HEK293T (cell line): ENCODE data around the gene ABTB1.
A peak's percentile ranks its signal among the peaks of the same experiment; 100 is the strongest.

Source experiments
- CTCF ChIA-PET: fragments of 350-600 bp; formaldehyde crosslinking; extraction: SDS; loops from one replicate; lab custom pipeline; 2021; ENCODE audit warnings: antibody characterized with exemption, inconsistent platforms; lab: Yijun Ruan, JAX
- POLR2A ChIA-PET: fragments of 350-600 bp; formaldehyde crosslinking; extraction: SDS; loops from one replicate; lab custom pipeline; 2020; ENCODE audit warnings: antibody characterized with exemption, inconsistent platforms; lab: Yijun Ruan, JAX
- DNase-seq: peaks from one replicate; pipeline ENCODE4 v3.0.0; 2012; ENCODE audit warnings: mixed read lengths; ENCODE audit errors: extremely low spot score
- ARNT ChIP-seq: fragments of 450-650 bp; IDR thresholded peaks from 2 replicates; pipeline ENCODE4 v1.6.1; 2017; ENCODE audit warnings: mild to moderate bottlenecking
- BHLHE40 ChIP-seq: fragments of 450-650 bp; IDR thresholded peaks from 2 replicates; pipeline ENCODE4 v1.6.1; 2016; ENCODE audit warnings: mild to moderate bottlenecking, moderate library complexity, borderline replicate concordance
- CTBP1 ChIP-seq: fragments of 450-650 bp; IDR thresholded peaks from 2 replicates; pipeline ENCODE4 v1.6.1; 2016; ENCODE audit warnings: borderline replicate concordance
- ELF4 ChIP-seq: fragments of 450-650 bp; IDR thresholded peaks from 2 replicates; pipeline ENCODE4 v1.6.1; 2017; ENCODE audit warnings: antibody characterized with exemption
- FOXA1 ChIP-seq: fragments of 450-650 bp; IDR thresholded peaks from 2 replicates; pipeline ENCODE4 v1.6.1; 2016; ENCODE audit warnings: mild to moderate bottlenecking
- FOXK2 ChIP-seq: fragments of 450-650 bp; IDR thresholded peaks from 2 replicates; pipeline ENCODE4 v1.6.1; 2016; ENCODE audit warnings: mild to moderate bottlenecking
- FOXM1 ChIP-seq: fragments of 450-650 bp; IDR thresholded peaks from 2 replicates; pipeline ENCODE4 v1.6.1; 2017; ENCODE audit warnings: mild to moderate bottlenecking, borderline replicate concordance
- HDGF ChIP-seq: fragments of 450-650 bp; IDR thresholded peaks from 2 replicates; pipeline ENCODE4 v1.6.1; 2017; ENCODE audit warnings: antibody characterized with exemption, borderline replicate concordance
- L3MBTL2 ChIP-seq: fragments of 450-650 bp; conservative IDR thresholded peaks from 2 replicates; pipeline ENCODE4 v1.6.1; 2016; ENCODE audit warnings: mild to moderate bottlenecking
- LEF1 ChIP-seq: fragments of 450-650 bp; IDR thresholded peaks from 2 replicates; pipeline ENCODE4 v1.6.1; 2017; ENCODE audit warnings: mild to moderate bottlenecking, borderline replicate concordance
- NFRKB ChIP-seq: fragments of 450-650 bp; IDR thresholded peaks from 2 replicates; pipeline ENCODE4 v1.6.1; 2016; ENCODE audit warnings: mild to moderate bottlenecking, moderate library complexity
- SP1 ChIP-seq: fragments of 450-650 bp; IDR thresholded peaks from 2 replicates; pipeline ENCODE4 v1.6.1; 2017
- SUZ12 ChIP-seq: fragments of 450-650 bp; IDR thresholded peaks from 2 replicates; pipeline ENCODE4 v1.6.1; 2016; ENCODE audit warnings: mild to moderate bottlenecking
- TARDBP ChIP-seq: fragments of 450-650 bp; IDR thresholded peaks from 2 replicates; pipeline ENCODE4 v1.6.1; 2016
- ZNF384 ChIP-seq: fragments of 450-650 bp; IDR thresholded peaks from 2 replicates; pipeline ENCODE4 v1.6.1; 2016
- TF ChIP-seq, protein P1 (sequence below): fragments of 450-650 bp; IDR thresholded peaks from 2 replicates; pipeline ENCODE4 v1.6.1; 2016

The ABTB1 gene

DNA sequence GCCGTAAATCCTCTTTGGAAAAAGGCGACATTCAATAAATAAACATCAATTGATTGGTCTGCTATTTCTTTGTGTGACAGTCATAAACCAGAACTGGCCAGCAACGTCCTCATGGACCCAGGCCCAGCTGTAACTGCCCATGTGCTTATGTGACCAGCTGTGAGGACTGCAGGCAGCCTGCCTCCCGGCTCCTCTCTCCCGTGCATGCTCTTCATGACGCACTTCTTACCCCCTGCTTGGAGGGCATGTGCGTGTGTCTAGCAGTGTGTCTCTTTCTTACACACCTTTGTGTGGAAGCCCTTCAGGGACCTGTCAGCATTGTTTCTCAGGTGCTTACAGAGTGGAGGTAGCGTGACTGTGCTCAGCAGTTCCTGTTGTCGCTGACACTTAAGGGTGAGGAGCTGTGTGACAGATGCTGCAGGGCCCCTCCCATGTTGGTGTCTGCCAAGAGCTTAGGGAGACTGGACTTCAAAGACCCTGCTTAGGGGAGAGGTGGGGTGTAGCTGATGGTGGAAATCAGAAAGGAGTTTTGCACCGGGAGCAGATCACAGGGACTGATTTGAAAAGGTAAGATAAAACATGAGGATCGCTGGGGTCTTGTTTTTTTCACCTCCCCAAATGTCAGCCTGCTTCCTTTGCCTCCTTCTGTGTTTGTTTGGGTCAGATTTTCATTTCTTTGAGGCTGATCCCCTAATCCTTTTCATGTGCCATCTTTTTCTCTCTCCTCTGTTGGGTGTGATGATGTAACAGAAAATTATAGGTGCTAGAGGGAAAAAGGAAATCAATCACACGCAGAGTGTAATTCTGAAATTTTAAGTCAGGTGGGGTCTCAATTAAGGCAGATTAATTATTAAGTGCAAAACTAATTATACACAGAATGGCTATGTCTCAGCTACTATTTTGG is 41.7 kb upstream of the ABTB1 start:
- CTCF ChIA-PET = interaction anchor here (1.0 kb wide), 1 partner anchor 56 kb away, joined by 3 read pairs; no protein-coding TSS in a partner anchor
- POLR2A ChIA-PET = no interaction called here

DNA sequence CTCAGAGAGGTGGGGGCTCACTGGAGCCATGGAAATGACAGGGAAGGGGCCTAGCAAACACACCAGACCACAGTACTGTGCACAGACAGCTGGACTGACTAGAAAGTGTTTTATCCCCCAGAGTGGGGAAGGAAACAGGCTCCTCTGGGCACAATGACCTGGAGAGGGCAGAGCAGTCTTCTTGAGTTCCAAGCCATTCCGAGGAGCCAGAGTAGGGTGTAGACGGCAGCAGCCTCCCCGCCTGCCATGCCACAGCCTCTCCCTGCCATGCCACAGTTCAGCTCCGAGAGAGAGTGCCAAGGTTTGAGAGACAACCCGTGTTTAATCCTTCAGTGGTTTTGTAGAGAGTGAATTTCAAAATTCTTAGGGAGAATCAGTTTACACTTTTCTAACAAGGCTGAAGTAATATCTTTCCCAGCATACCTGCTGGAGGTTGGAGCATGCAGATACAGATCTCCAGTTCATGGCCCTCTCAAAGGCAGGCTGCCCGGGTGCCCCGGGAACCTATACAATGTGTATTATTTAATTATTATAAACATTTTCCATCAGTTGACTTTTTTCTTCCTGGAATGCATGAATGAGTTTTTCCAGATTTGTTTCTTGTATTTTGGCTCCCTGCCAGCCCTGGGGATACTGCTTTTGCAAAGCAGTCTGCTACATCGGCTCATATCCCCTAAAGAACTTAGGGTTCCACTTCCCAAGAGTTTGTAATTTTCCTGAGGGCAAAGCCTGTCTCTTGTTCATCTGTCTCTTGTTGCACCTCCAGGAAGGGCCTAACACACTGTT is 40.5 kb upstream of the ABTB1 start:
- POLR2A ChIA-PET = interaction anchor here (2.0 kb wide), 1 partner anchor 34 kb away, joined by 9 read pairs; the partner anchor contains the start of gene MCM2
- CTCF ChIA-PET = interaction anchor here (1.0 kb wide), 1 partner anchor 57 kb away, joined by 3 read pairs; no protein-coding TSS in a partner anchor
- no peak for TF ChIP-seq FOXA1
- TF ChIP-seq ARNT = no peak
- no peak for DNase-seq

More for the DNA sequence above, 41.7 kb upstream of the ABTB1 start:
- no peak for DNase-seq
- TF ChIP-seq LEF1 = no peak
- TF ChIP-seq ZNF384 = no peak
- TF ChIP-seq NFRKB = no peak
- TF ChIP-seq BHLHE40 = no peak
- no peak for TF ChIP-seq HDGF
- no peak for TF ChIP-seq FOXK2
- no peak for TF ChIP-seq L3MBTL2
- TF ChIP-seq ARNT = no peak
- no peak for TF ChIP-seq FOXA1
- TF ChIP-seq SP1 = no peak
- TF ChIP-seq SUZ12 = no peak
- TF ChIP-seq TARDBP = no peak
- TF ChIP-seq CTBP1 = no peak
- no peak for TF ChIP-seq FOXM1
- no peak for TF ChIP-seq ELF4
- TF ChIP-seq, protein P1, sequence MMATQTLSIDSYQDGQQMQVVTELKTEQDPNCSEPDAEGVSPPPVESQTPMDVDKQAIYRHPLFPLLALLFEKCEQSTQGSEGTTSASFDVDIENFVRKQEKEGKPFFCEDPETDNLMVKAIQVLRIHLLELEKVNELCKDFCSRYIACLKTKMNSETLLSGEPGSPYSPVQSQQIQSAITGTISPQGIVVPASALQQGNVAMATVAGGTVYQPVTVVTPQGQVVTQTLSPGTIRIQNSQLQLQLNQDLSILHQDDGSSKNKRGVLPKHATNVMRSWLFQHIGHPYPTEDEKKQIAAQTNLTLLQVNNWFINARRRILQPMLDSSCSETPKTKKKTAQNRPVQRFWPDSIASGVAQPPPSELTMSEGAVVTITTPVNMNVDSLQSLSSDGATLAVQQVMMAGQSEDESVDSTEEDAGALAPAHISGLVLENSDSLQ = no peak

DNA sequence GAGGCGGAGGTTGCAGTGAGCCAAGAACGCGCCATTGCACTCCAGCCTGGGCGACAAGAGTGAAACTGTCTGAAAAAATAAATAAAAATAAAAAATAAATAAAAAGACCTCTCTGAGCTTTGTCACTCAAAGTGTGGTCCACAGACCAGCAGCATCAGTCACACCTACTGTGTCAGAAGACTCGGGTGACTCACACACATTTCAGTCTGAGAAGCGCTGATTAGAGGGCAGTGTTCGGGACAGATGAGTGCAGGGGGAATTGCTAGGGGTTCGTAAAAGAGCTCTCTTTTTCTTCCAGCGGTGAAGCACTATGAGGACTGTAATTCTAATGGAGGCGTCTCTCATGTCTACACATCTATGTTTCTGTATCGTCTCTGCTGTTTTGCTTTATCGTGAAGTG is 38.1 kb upstream of the ABTB1 start:
- TF ChIP-seq LEF1 = no peak
- TF ChIP-seq L3MBTL2 = no peak
- TF ChIP-seq, protein P1 = no peak
- TF ChIP-seq TARDBP = no peak
- no peak for TF ChIP-seq ZNF384
- no peak for TF ChIP-seq NFRKB
- TF ChIP-seq HDGF = no peak
- no peak for TF ChIP-seq FOXK2
- TF ChIP-seq ELF4 = no peak
- no peak for TF ChIP-seq CTBP1
- TF ChIP-seq SP1 = no peak
- POLR2A ChIA-PET = interaction anchor here (0.8 kb wide), 1 partner anchor 59 kb away, joined by 3 read pairs; no protein-coding TSS in a partner anchor
- DNase-seq = no peak
- CTCF ChIA-PET = no interaction called here

DNA sequence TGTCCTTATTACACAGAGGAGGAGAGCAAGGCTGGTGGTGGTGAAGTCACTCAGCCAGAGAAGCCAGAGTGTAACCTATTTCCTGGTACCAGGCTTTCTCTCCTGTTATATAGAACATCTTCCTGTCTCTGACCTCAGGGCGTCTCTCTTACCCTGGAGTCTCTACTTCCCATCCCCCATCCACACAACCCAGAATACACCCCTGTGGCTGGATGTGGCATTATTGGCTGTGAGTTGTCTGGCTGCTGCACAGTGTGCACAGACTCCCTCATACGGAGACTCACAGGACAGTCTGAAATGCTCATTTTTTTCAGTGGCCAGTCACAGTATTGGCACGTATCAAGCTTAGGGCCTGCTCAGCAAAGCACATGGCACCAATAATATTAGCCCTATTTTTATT is 35.2 kb upstream of the ABTB1 start:
- CTCF ChIA-PET = no interaction called here
- TF ChIP-seq ZNF384 = no peak
- no peak for TF ChIP-seq SUZ12
- TF ChIP-seq FOXM1 = no peak
- no peak for TF ChIP-seq BHLHE40
- no peak for TF ChIP-seq SP1
- TF ChIP-seq FOXK2 = no peak
- TF ChIP-seq ARNT = no peak
- no peak for TF ChIP-seq LEF1
- TF ChIP-seq TARDBP = no peak
- TF ChIP-seq NFRKB = no peak
- TF ChIP-seq, protein P1 = no peak
- no peak for TF ChIP-seq HDGF
- no peak for TF ChIP-seq CTBP1
- TF ChIP-seq L3MBTL2 = no peak
- no peak for TF ChIP-seq ELF4
- TF ChIP-seq FOXA1 = no peak
- POLR2A ChIA-PET = interaction anchor here (1.3 kb wide), 1 partner anchor 47 kb away, joined by 3 read pairs; the partner anchor contains the start of gene TPRA1
- peak; percentile 27 for DNase-seq

DNA sequence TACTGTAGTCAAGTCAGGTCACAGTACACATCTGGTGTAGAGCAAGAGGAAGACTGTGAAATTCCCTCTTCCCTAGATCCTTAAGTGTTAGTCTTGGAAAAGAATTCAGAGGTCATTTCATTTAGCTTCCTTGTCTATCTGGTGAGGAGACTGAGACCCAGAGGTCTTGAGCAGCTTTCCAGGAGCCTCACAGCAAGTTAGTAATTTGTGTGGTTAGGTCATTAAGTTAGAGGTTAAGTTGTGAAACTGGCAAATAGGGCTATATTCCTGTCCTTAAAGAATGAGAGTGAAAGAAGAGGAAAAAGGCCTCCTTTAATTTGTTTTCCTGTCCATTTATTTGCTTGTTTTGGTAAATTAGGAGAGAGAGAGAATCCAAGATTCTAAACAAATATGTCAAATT is 34.8 kb upstream of the ABTB1 start:
- POLR2A ChIA-PET = no interaction called here
- no peak for DNase-seq
- CTCF ChIA-PET = no interaction called here
- TF ChIP-seq FOXK2 (no peak), NFRKB (no peak), FOXA1 (no peak), FOXM1 (no peak), ELF4 (no peak), L3MBTL2 (no peak), SP1 (no peak), LEF1 (no peak), BHLHE40 (no peak), CTBP1 (no peak), ARNT (no peak), HDGF (no peak), TARDBP (no peak), ZNF384 (no peak), SUZ12 (no peak)
- TF ChIP-seq, protein P1 = no peak
